Measurements from ENCODE around the gene CACYBP. TPM values are rescaled to one million over a fixed set of nuclear protein-coding genes. Genes with fewer than 3 reads are reported as not detected.

CACYBP gene
- total and polyA plus RNA-seq, 2 of the 8 experiments (the other 6 are each of a cell fraction or from before 2014, with no cell fraction given) = 28.3 to 247 TPM

GRCh38 chr1:175005085-175005783, 5.5 kb downstream of the CACYBP start:
- Histone ChIP-seq H3K79me2 (ENCODE audit: control insufficient read depth in 1 of 2, insufficient read depth in 2 of 2, low read length in 2 of 2) (peaks cover 37 to 80% of the 10 kb centered on the region in 2 experiments), H4K8ac (ENCODE audit: extremely low read depth, insufficient read depth, low read length) (no peak overlapping the region), H2BK120ac (replicated peaks; ENCODE audit: low read depth, low read length) (no peak overlapping the region), H4K20me1 (replicated peaks in 1 of 2; ENCODE audit: control insufficient read depth in 1 of 2, insufficient read depth in 2 of 2, low read length in 2 of 2) (peaks cover 7 to 12% of the 10 kb centered on the region in 2 experiments), H2BK15ac (ENCODE audit: low read length) (no peak overlapping the region), H3K18ac (ENCODE audit: extremely low read depth, low read length) (no peak overlapping the region), H3K79me1 (ENCODE audit: low read depth, low read length) (0 out of 2 replicates have a peak, but pooled peaks cover 2% of the 10 kb centered on the region), H2BK20ac (ENCODE audit: low read length) (no peak overlapping the region), H3K9me3 (ENCODE audit: insufficient read depth in 2 of 2, low read depth in 1 of 2, low read length in 1 of 2) (no peaks in the 10 kb centered on the region), H3K56ac (replicated peaks; ENCODE audit: insufficient read length, low read depth, low read length) (no peak overlapping the region), H3K27me3 (replicated peaks in 1 of 4; ENCODE audit: control insufficient read depth in 3 of 4, extremely low read depth in 1 of 4, insufficient read depth in 3 of 4, low read length in 3 of 4) (no peaks in the 10 kb centered on the region), H3K14ac (ENCODE audit: insufficient read length) (no peak overlapping the region), H2BK5ac (ENCODE audit: low read depth, low read length) (no peak overlapping the region), H3K23me2 (ENCODE audit: low read depth, low read length) (peaks cover 1% of the 10 kb centered on the region; the same call in 1 of the 2 replicates), H4K91ac (replicated peaks; ENCODE audit: insufficient read length, low read length) (no peak overlapping the region), H3K23ac (ENCODE audit: insufficient read length) (no peak overlapping the region), H2AK5ac (ENCODE audit: low read depth, low read length) (no peak overlapping the region), H3K9ac (replicated peaks in 1 of 4; ENCODE audit: extremely low read depth in 1 of 4, low read depth in 3 of 4, low read length in 3 of 4) (no peak overlapping the region), H3K4me3 (ENCODE audit: extremely low read depth in 1 of 4, insufficient read depth in 2 of 4, low read depth in 3 of 4, low read length in 4 of 4) (no peak overlapping the region), H3K36me3 (ENCODE audit: control insufficient read depth in 2 of 4, insufficient read depth in 4 of 4, low read length in 3 of 4) (peaks cover 25 to 57% (median 48%) of the 10 kb centered on the region in 4 experiments), H2AFZ (ENCODE audit: low read length) (no peak overlapping the region), H3K4me1 (replicated peaks in 1 of 4; ENCODE audit: control insufficient read depth in 3 of 4, insufficient read depth in 4 of 4, low read length in 3 of 4) (peaks cover 0 to 4% (median 0%) of the 10 kb centered on the region in 4 experiments; a peak in 1 of 7 replicates), H3K4ac (replicated peaks; ENCODE audit: insufficient read length, low read depth, low read length) (no peak overlapping the region), H2BK12ac (ENCODE audit: low read depth, low read length) (no peak overlapping the region), H3K4me2 (ENCODE audit: insufficient read depth in 1 of 2, low read depth in 2 of 2, low read length in 2 of 2) (no peak overlapping the region), H3K27ac (ENCODE audit: low read depth, low read length) (no peak overlapping the region), H4K5ac (ENCODE audit: insufficient read length, low read depth, low read length) (no peak overlapping the region)
- WGBS, 2 experiments (ENCODE audit: extremely low coverage in 1 of 2, insufficient coverage in 1 of 2, insufficient read length in 1 of 2, insufficient replicate concordance in 2 of 2, low coverage in 1 of 2, low lambda C conversion rate in 2 of 2, missing lambda C conversion rate in 1 of 2) = 94% methylated on average over 8 of the region's 8 CpGs; no CpG with 5 or more reads in 1 of the 2 experiments
- DNase-seq (ENCODE audit: low read depth in 1 of 2, low spot score in 2 of 2) (no peak), FAIRE-seq (no peak)
- ChIA-PET POLR2A (ENCODE audit: partially characterized antibody) (interaction anchor here (0.6 to 1.7 kb wide), 7 partner anchors 9 to 122 kb away, joined by 3 to 6 read pairs (median 4); partner anchors contain the start of gene MRPS14), CTCF (ENCODE audit: partially characterized antibody) (interaction anchor here (1.2 kb wide), 1 partner anchor 112 kb away, joined by 3 read pairs; no protein-coding TSS in a partner anchor)
- TF ChIP-seq HDAC6 (IDR thresholded peaks at IDR 0.05; ENCODE audit: low read depth, low read length) (no peak), CBX5 (IDR thresholded peaks at IDR 0.05; ENCODE audit: low read depth, low read length) (no peak), CEBPB (IDR thresholded peaks at IDR 0.05; ENCODE audit: low read depth, low read length) (no peak), BRCA1 (IDR thresholded peaks at IDR 0.05; ENCODE audit: low read depth, low read length) (no peak), CREB1 (IDR thresholded peaks at IDR 0.05) (no peak), GABPA (IDR thresholded peaks at IDR 0.05; ENCODE audit: borderline replicate concordance, insufficient read depth, low read length) (no peak), RAD21 (IDR thresholded peaks at IDR 0.05 in 1 of 2, conservative IDR thresholded peaks at IDR 0.05 in 1 of 2; ENCODE audit: low read depth in 2 of 2, low read length in 2 of 2) (no peak), JUN (IDR thresholded peaks at IDR 0.05; ENCODE audit: low read depth, low read length) (no peak), TAF1 (IDR thresholded peaks at IDR 0.05; ENCODE audit: low read depth, low read length) (no peak), MAFK (IDR thresholded peaks at IDR 0.05; ENCODE audit: low read depth, low read length) (no peak), SAP30 (IDR thresholded peaks at IDR 0.05; ENCODE audit: insufficient read depth, insufficient replicate concordance, low read length) (no peak)
